Suprapubic skin (tissue), 3 donors: Measurements from ENCODE around the gene LYRM4.

ENCODE experiments used
- POLR2AphosphoS5 ChIP-seq, 3 donors: sonication (generic); formaldehyde crosslinking; IDR thresholded peaks; one replicate each; pipeline ENCODE4 v1.6.1; 2017; ENCODE audit warnings: antibody characterized with exemption in 3 of 3
- TF ChIP-seq, protein P1 (sequence below), 2 donors: fragments of 200-600 bp in 1 of 2; fragments of 450-650 bp in 1 of 2; sonication (generic) in 1 of 2; IDR thresholded peaks; one replicate each; pipeline ENCODE4 v1.5.1; 2016 to 2019; ENCODE audit warnings: antibody characterized with exemption in 2 of 2, mild to moderate bottlenecking in 1 of 2, moderate library complexity in 1 of 2

DNA sequence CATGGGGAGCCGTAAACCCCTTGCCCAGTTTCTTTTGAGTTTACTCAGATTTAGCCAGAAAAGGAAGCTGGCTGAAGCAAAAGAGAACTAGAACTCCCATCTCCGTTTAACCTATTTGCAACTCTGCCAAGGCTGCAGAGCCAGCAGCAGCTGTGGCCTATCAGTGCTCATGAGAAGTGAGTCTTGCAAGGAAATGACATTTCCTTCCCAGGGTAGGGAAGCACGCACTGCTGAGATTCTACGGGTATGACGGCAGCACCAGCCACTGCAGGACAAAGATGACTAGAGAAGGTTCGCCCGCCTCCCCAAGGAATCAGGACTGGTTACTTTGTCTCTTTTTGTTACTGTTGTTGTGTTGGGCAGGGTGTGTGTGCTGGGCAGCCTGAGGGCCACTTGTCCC lies 128.0 kb downstream of the LYRM4 start:
- TF ChIP-seq, protein P1, sequence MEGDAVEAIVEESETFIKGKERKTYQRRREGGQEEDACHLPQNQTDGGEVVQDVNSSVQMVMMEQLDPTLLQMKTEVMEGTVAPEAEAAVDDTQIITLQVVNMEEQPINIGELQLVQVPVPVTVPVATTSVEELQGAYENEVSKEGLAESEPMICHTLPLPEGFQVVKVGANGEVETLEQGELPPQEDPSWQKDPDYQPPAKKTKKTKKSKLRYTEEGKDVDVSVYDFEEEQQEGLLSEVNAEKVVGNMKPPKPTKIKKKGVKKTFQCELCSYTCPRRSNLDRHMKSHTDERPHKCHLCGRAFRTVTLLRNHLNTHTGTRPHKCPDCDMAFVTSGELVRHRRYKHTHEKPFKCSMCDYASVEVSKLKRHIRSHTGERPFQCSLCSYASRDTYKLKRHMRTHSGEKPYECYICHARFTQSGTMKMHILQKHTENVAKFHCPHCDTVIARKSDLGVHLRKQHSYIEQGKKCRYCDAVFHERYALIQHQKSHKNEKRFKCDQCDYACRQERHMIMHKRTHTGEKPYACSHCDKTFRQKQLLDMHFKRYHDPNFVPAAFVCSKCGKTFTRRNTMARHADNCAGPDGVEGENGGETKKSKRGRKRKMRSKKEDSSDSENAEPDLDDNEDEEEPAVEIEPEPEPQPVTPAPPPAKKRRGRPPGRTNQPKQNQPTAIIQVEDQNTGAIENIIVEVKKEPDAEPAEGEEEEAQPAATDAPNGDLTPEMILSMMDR (IDR thresholded peaks at IDR 0.05): no peak
- no peak for TF ChIP-seq POLR2AphosphoS5 (IDR thresholded peaks at IDR 0.05)
